Activated B cell treated with CpG ODN at 0.5 μM for 24 hours (primary cell): ENCODE data around the gene ZNF629. TPM values are rescaled to one million over a fixed set of nuclear protein-coding genes. Genes with fewer than 3 reads are reported as not detected.

ENCODE experiments used
- ATAC-seq: fragments of 200-7000 bp; cut with Tn5 transposase; one replicate; pipeline ENCODE4 v1.10.0; 2021; ENCODE audit warnings: low read depth, mild to moderate bottlenecking, moderate library complexity
- CTCF ChIA-PET: fragments of 350-600 bp; sonication (Branson Sonifier 250); formaldehyde crosslinking; loops from one replicate; lab custom pipeline; 2021; ENCODE audit warnings: antibody characterized with exemption; lab: Charles Lee
- POLR2A ChIA-PET: fragments of 350-600 bp; sonication (Branson Sonifier 250); formaldehyde crosslinking; loops from one replicate; lab custom pipeline; 2021; ENCODE audit warnings: antibody characterized with exemption; lab: Charles Lee
- DNase-seq: peaks from one replicate; pipeline ENCODE4 v3.0.0; 2022
- H3K27ac Mint-ChIP-seq: one replicate; pipeline ENCODE4 v1.8.0; 2020; ENCODE audit warnings: mixed read lengths
- H3K27me3 Mint-ChIP-seq: one replicate; pipeline ENCODE4 v1.8.0; 2021; ENCODE audit warnings: mixed read lengths
- H3K36me3 Mint-ChIP-seq: one replicate; pipeline ENCODE4 v1.8.0; 2021; ENCODE audit warnings: low read depth, mixed read lengths
- H3K4me1 Mint-ChIP-seq: one replicate; pipeline ENCODE4 v1.8.0; 2021; ENCODE audit warnings: mixed read lengths
- H3K4me3 Mint-ChIP-seq: one replicate; pipeline ENCODE4 v1.8.0; 2020; ENCODE audit warnings: mild to moderate bottlenecking, mixed read lengths
- H3K9me3 Mint-ChIP-seq: one replicate; pipeline ENCODE4 v1.8.0; 2020; ENCODE audit warnings: mixed read lengths
- CTCF ChIP-seq: fragments of 200-600 bp; IDR thresholded peaks from one replicate; pipeline ENCODE4 v1.8.0; 2022; ENCODE audit warnings: antibody characterized with exemption, mild to moderate bottlenecking
- intact Hi-C: fragments of 100-400 bp; cut with micrococcal nuclease; formaldehyde crosslinking; loops from one replicate; pipeline ENCODE4 v1.15.1; 2024
- total RNA-seq: library from RNA; stranded (reverse); gene quantifications from 2 replicates; pipeline ENCODE4 v1.2.3, GENCODE V29; 2022

The ZNF629 gene
- total RNA-seq, 1 donor from 2014 or later, result 9.1 TPM

- DNase-seq (no peak), ATAC-seq (peak; percentile 2)
- CTCF ChIA-PET, result interaction anchor here (1.5 kb wide), 1 partner anchor 66 kb away, joined by 7 read pairs; no protein-coding TSS in a partner anchor
- Mint-ChIP-seq H3K4me3 (peak overlapping the region; percentile 91), H3K36me3 (peaks cover 45% of the 10 kb centered on the region), H3K9me3 (no peaks in the 10 kb centered on the region), H3K27me3 (no peaks in the 10 kb centered on the region), H3K4me1 (peaks cover 24% of the 10 kb centered on the region), H3K27ac (peak overlapping the region; percentile 53)
- POLR2A ChIA-PET, result interaction anchor here (0.6 to 2.4 kb wide), 34 partner anchors 11 to 959 kb away, joined by 3 to 19 read pairs (median 4); partner anchors contain the start of genes ARMC5, CFAP119, KAT8 and KIF22
- intact Hi-C loops, result loop anchor here (1.0 to 5.0 kb wide), 6 partner anchors 13 to 173 kb away; partner anchors contain the start of genes CFAP119, FBRS, PRR14 and RNF40
- TF ChIP-seq CTCF, result no peak
Measured at GRCh38 chr16:30748634-30749445, 38.2 kb downstream of the ZNF629 start.

GRCh38 chr16:30747799-30748633 is 39.0 kb downstream of the ZNF629 start, which contains the start of gene PHKG2:
Gene PHKG2, plus strand, starts transcription at chr16:30748425. Its CDS starts 396 bp downstream, at chr16:30748821.
- DNase-seq (peak; percentile 90), ATAC-seq (peak; percentile 98)
- ChIA-PET CTCF (interaction anchor here (1.5 kb wide), 1 partner anchor 67 kb away, joined by 7 read pairs; no protein-coding TSS in a partner anchor), POLR2A (interaction anchor here (0.5 to 2.4 kb wide), 42 partner anchors 12 to 958 kb away, joined by 3 to 19 read pairs (median 4); partner anchors contain the start of genes ARMC5, CFAP119, CORO1A and FUS)
- H3K4me1 Mint-ChIP-seq, result peaks cover 24% of the 10 kb centered on the region
- intact Hi-C loops, result loop anchor here (1.0 to 5.0 kb wide), 6 partner anchors 14 to 174 kb away; partner anchors contain the start of genes CFAP119, FBRS, PRR14 and RNF40
- H3K36me3 Mint-ChIP-seq, result peaks cover 46% of the 10 kb centered on the region
- peak within 1 kb of the TSS; percentile 87 for H3K27ac Mint-ChIP-seq
- peak within 1 kb of the TSS; percentile 91 for H3K4me3 Mint-ChIP-seq
- no peaks in the 10 kb centered on the region for H3K9me3 Mint-ChIP-seq
- no peak for TF ChIP-seq CTCF
- H3K27me3 Mint-ChIP-seq, result no peaks in the 10 kb centered on the region

- Mint-ChIP-seq H3K9me3 (no peaks in the 10 kb centered on the region), H3K4me3 (peak overlapping the region; percentile 91), H3K4me1 (peaks cover 24% of the 10 kb centered on the region), H3K27ac (peak overlapping the region; percentile 87), H3K36me3 (peaks cover 45% of the 10 kb centered on the region), H3K27me3 (no peaks in the 10 kb centered on the region)
- POLR2A ChIA-PET, result interaction anchor here (0.5 to 2.4 kb wide), 32 partner anchors 13 to 957 kb away, joined by 3 to 19 read pairs (median 5); partner anchors contain the start of genes ARMC5, CFAP119, CORO1A and FUS
- intact Hi-C loops, result loop anchor here (5.0 kb wide), 1 partner anchor 65 kb away; no protein-coding TSS in a partner anchor
- CTCF ChIA-PET, result interaction anchor here (1.5 kb wide), 1 partner anchor 67 kb away, joined by 7 read pairs; no protein-coding TSS in a partner anchor
- ATAC-seq (no peak), DNase-seq (no peak)
- no peak for TF ChIP-seq CTCF
Measured at GRCh38 chr16:30747331-30747730, 39.7 kb downstream of the ZNF629 start.

- Mint-ChIP-seq H3K4me1 (peaks cover 24% of the 10 kb centered on the region), H3K27ac (no peak overlapping the region), H3K4me3 (no peak overlapping the region), H3K36me3 (peaks cover 49% of the 10 kb centered on the region), H3K9me3 (no peaks in the 10 kb centered on the region), H3K27me3 (no peaks in the 10 kb centered on the region)
- intact Hi-C loops, result loop anchor here (5.0 kb wide), 1 partner anchor 66 kb away; no protein-coding TSS in a partner anchor
- TF ChIP-seq CTCF, result no peak
- CTCF ChIA-PET, result no interaction called here
- ATAC-seq (no peak), DNase-seq (no peak)
- POLR2A ChIA-PET, result interaction anchor here (1.3 to 2.2 kb wide), 5 partner anchors 22 to 340 kb away, joined by 3 to 16 read pairs (median 9); partner anchors contain the start of gene ZNF771
Measured at GRCh38 chr16:30746638-30747175, 40.3 kb downstream of the ZNF629 start.
